HG03139 (cell line): ENCODE measurements around the gene OSBPL5.

Experiments
- ATAC-seq: cut with Tn5 transposase; IDR thresholded peaks from one replicate; pipeline ENCODE4 v1.9.1; 2021; ENCODE audit not compliant: unreplicated experiment

The OSBPL5 gene

DNA sequence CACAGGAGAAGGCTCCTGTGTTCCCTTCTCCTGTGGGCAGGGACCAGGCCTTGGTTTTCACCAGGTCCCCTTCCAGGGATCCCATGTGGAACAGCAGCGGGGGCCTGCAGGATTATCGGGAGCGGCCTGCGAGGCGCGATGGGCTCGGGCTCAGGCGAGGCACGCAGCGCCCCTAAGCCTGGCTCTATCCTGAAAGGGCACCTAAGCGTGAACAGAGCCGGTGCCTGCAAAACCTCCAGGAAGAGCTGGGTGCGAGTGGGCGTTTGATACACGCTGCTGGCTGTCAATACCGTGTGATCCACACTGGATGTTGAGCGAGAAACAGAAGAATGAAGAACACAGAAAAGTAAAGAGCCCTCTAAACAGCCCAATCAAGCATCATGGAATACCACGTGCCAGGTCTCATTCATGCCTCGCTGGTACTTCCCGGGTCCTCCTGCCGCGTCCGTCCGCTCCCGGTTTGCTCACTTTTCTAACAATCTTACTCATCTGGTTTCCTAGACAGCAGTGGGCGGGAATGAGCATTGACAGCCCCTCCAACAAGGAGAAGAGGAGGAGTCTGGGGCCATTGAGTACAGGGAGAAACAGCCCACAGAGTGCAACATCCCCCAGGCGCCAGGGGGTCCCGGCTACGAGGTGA is 12.5 kb downstream of the OSBPL5 start:
- ATAC-seq, result no peak

DNA sequence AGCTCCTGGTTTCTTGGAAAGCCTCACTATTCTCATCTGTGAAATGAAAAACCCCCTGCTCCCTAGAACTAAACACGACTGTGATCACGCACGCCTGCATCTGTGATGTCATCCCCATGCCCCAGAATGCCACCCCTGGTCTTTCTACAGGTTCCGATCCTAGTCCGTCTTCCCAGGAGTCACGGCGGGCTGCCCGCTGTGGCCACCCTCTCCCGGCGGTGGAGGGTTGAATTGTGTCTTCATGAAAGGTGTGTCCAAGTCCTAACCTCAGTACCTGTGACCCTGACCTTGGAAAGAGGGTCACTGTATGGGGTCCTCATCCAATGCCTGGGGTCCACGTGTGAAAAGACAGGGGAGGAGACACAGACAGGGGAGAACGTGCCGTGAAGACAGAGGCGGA is 14.4 kb downstream of the OSBPL5 start:
- no peak for ATAC-seq

DNA sequence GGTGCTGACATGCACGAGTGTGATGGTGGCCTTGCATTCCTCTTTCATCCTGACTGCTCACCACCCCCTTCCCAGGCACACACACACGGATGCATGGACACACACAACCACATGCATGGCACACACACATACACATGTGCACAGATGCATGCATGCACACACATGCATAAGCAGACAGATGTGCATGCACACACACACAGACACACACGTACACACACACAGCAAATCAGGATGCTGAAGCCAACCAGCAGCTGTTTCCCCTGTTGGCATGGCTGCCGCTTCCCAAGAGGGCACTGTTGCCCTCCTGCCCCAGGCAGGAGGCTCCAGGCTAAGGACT is 15.3 kb downstream of the OSBPL5 start:
- no peak for ATAC-seq

DNA sequence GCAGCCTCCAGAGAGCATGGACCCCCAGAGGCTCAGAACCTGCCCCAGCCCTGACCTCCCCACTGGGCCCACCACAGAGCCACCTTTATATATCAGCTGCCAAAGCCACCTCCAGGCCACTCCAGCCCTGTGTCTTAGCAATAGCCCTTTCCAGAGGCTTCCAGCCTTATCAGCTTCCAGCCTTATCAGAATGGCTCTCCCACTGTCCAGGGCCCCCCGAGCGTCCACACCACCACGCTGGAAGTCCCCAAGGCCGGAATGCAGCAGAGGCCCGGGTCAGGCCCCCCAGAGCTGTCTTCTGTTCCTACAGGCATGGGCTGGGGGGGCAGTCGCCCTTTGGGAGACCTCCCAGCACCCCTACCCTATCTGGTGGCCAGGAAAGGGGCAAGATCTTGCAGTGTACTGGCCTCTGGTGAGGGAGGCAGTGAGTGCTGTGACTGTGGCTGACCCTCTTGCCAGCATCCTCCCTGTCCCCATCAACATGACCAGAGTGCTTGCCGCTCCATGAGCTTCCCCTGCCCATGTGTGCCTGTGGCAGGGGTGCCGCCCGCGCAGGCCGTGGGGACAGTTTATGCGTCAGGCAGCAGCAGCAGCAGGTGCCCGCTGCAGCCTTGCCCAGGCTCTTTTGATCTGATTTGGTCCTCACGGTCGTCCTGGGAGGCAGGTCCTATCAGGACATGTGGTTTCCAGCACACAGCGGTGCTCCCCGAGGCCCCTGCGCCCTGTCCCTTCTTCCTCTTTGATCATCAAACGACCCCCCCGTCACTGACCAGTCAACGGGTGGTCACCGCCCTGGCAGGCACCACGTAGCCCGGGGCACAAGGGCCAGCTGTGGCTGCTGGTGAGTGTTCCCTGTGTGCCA is 15.9 kb downstream of the OSBPL5 start:
- ATAC-seq, result no peak

DNA sequence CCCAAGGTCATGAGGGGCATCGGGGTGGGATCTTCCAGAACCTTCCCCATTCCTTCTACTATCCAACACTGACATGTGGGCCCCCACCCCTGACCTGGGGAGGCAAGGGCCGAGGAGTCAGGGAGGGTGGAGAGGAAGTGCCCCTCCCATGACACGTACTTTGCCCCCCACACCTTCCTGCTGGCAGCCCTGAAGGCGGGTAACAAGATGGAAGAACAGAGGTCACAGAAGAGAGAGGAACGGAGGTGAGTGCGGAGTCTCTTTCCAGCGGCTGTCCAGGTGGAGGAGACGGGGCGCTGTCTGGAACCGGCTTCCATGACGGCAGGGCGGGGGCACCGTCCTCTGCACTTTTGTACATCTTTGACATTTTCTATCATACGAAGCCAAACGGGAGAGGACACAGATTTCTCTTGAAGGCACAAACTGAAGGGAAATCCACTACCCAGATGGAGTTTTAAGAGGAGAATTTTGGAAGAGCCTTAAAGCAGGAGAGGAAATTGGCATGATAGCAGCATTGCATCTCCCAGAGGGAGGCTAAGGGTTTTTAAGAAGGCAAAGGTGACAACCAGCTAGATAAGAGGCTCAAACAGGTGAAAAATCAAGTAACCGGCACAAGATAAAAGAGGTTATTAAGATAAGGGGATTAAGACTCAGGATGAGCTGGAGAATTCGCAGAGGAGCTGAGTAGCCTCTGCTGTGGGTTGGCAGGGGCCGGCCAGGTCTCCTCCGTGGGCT is 16.7 kb downstream of the OSBPL5 start:
- ATAC-seq, result no peak

DNA sequence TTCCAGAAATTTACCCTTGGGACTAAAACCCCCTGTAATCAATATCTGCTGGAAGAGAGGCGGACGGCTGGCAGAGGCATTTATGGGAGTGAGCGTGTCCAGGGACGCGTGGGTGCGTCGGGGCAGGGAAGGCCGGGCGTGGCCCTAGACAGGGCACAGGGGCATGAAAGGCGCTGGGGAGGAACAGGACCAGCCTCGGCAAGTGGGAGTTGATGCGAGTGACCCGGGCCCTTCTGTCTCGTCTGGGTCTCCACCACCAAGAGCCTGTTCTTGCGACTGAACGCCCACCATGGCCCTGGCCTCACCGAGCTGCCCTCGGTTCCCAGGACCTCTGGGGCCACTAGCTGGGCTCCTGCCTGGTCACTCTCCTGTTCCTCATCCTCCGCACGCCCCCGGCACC is 17.5 kb downstream of the OSBPL5 start:
- ATAC-seq, result no peak

DNA sequence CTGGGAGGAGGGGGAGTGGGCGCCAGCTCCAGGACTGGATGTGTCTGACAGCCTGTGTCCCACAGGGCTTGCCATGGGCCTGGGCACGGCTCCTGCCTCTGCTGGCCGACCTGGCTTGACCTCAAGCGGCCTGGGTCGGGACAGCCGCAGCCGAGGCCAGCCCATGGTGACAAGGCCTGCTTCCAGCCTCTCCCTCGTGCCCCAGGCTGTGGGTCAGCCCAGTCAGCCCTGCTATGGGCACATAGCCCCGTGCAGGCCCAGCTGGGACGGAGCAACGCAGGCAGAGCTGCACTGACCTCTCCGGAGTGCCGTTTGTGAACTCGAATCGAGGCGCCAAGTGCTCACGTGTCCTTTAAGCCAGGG is 17.9 kb downstream of the OSBPL5 start:
- ATAC-seq, result no peak

DNA sequence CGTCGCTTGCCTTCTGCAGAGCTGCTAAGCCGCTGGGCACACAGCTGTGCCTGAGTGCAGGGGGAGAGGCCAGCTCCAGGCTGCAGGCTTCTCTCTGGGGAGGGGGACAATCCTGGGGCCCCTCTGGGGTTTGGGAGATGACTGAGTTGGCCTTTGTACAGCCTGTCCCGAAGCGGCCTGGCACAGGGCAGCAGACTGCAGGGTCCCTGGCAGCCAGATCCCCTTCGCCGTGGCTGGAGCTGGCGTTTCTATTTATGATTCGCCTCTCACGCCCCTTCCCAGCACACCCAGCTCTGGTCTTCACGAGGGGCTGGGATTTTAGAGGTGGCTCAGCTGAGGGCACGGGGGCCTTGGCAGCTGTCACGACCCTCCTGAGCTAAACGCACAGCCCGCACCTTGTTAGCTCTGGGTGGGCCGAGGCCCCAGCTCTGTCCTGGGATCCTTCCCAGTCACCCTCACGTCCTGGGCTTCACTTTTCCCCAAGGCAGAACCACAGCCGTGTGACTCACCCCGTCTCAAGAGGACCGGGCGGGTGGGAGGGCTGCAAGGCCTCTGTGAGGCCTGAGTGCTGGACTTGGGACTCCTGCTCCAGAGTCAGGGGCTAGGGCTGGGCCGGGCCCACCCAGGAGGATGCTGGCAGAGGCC is 18.4 kb downstream of the OSBPL5 start:
- no peak for ATAC-seq

DNA sequence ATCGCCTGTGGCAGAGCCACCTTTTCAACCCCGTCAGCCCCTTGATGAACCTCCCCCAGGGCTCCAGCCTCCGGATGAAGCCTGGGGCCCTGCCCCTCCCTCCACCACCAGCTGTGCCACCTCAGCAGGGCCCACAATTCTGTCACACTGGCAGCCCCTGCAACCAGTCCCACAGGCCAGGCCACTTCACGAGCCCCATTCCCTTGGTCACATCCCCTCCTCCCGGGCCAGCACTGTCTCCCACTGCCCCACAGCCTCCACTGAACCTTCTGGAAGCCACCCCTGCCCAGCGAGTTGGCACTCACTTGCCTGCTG is 19.9 kb downstream of the OSBPL5 start:
- no peak for ATAC-seq

DNA sequence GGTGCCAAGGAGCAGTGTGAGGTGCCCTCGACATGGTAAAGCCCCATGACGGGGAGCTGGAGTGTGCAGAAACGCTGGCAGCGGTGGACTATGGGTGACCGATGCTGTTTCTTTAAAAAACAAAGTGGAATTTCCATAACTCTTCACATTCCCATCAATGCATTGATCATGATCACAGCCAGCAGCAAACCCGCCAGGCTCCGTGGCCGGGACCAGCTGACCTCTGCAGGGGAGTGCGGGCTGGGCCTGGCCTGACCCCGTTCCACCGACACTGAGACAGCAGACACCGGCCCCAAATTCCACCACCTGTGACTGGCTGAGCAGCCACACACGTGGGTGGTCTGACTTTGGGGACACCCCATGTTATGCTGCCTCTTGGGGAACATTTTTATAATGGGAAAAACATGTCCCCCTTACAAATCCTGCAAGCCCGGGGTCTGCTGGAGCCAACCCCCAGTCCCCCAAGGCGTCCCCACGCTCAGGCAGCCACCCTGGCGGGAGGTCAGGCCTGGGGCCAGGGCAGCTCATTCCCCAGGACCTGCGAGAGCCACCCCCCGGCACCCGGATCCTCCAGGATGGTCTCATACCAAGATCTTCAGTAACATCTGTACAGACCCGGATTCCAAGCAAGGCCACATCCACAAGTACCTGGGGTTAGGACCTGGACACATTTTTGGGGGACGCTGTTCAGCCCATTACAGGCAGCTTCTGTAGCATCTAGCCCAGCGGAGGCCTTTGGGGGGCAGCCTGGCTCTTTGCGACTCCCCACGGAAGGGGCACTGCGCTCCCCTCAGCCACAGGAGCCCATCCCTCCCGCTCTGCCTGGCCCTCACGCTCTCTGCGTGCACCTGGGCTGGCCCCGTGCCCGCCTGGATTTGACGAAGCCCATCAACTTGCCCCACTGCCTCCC is 20.6 kb downstream of the OSBPL5 start:
- no peak for ATAC-seq

DNA sequence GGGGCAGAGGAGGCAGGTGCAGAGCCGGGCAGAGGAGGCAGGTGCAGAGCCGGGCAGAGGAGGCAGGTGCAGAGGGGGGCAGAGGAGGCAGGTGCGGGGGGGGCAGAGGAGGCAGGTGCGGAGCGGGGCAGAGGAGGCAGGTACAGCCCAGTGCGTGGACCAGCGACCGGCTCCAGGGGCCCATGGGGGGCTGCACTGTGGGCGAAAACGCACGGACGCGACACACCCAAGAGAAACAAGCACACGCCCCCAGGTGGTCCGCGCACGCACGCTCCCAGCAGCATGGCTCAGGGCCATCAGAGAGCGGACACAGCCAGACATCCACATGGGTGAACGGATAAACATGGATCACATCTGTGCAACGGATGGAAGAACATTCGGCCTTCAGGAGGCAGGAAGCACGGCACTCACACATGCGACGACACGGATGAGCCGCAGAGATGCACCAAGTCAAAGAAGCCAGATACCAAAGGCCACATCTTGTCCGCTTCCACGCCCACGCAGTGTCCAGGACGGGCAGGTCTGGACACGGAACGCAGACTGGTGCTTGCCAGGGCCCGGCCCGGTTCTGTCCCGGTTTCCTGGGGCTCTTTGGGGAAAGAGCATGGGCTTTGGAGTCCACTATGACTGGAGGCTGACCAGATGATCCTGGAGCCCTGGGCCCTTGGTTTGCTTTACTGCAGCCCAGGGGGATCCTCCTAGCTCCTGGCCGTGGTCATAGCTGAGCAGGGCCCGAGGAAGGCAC is 21.8 kb downstream of the OSBPL5 start:
- ATAC-seq, result no peak

DNA sequence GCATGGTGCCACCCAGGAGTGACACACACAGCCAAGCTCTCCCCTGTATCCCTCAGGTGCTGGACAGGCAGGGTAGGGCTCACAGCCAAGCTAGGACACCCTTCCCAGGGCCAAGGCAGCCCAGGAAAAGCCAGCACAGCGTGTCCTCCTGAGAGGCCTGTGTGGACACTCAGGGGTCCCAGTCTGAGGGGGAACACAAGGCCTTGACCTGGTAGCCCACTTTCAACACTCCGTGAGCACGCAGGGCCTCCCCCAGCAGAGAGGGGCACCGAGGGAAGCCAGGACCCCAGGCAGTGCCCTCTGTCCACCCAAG is 24.9 kb downstream of the OSBPL5 start:
- no peak for ATAC-seq

DNA sequence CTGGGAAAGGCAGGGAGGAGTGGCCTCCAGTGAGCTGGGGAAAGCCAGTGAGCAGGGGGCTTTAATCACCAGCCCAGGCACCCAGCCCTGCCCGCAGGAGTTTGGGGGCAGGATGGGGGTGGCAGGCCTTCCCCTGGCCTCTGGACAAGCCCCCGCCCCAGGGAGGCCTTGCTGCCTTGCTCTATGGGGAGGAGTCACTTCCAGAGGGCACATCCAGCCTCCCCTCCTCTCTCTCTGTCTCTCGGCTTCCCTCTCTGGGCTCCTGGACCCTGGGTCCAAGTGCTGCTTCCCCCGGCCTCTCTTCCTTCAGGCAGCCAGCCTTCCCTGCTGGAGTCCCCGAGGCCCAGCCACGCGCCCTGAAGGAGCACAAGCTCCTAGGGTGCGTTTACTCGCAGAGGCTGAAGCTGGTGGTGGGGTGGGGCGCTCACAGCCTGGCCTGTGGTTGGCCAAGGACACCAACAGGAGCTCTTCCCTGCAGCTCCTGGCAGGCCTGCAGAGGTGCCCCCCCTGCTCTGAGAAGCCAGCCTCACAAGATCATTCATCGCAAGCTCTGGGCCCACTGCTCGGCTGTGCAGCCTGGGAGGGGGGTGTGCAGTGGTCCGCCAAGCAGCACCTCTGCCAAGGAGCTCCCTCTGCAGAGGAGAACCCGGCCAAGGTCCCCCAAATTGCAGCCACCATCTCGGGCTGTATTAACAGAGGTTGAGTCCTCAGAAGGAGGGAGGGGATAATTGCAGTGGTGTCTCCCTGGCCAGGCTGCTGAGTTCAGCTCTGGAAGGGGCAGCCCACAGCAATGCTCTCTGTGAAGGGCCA is 25.4 kb downstream of the OSBPL5 start:
- ATAC-seq, result no peak

DNA sequence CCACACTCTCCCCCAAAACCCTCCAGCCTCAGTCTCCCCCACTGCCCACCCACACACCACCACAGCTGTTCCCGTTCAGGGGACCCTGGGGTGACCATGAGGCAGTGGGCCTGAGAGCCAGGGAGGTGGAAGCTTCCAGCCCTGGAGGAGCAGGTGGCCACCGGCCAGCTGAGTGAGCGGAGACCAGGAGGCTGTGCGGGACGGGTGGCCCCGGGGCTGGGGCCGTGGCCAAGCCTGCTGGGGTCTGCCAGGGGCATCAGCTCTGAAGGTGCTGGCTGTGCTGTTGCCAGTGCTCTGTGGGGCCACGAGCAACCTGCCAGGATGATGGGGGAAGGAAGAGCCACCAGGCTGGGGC is 26.0 kb downstream of the OSBPL5 start:
- no peak for ATAC-seq

DNA sequence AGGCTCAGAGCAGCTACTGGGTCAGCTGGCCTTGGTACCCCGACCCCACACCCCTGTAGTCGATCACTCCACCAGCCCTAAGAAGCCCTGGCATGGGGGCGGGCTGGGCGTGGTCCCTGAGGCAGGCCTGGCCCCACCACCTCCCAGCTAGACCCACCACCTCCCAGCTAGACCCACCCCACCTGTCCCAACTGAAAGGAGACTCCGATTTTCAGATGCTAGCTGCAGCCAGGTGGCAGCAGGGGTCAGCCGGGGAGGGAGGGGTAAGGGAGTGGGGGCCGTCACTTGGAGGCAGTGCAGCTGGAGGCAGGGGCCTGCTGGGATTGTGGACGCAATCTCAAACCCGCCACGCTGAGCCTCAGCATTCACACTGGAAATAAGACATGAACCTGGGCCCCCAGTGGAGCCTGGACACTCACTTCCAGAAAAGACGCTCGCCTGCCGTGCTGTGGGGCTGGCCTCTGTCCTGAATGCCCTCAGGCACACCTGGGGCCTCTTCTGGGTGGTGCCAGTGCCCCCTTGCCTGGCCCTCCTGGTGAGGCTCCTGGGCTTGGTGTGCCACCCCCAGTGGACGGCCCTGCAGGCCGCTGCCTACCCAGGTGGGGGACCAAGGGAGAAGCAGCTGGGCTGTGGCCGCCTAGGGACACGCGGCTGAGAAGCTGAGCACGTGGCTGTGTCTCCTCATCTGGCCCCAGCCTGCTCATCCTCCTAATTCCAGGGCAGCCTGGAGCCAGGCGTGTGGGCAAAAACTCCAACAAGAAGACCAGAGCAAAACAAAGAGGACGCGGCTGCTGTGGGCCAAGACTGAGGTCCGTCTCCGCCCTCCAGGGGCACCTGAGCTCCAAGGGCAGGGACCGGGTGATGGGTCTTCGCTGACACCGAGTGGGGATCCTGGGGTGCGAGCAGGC is 26.7 kb downstream of the OSBPL5 start:
- no peak for ATAC-seq

DNA sequence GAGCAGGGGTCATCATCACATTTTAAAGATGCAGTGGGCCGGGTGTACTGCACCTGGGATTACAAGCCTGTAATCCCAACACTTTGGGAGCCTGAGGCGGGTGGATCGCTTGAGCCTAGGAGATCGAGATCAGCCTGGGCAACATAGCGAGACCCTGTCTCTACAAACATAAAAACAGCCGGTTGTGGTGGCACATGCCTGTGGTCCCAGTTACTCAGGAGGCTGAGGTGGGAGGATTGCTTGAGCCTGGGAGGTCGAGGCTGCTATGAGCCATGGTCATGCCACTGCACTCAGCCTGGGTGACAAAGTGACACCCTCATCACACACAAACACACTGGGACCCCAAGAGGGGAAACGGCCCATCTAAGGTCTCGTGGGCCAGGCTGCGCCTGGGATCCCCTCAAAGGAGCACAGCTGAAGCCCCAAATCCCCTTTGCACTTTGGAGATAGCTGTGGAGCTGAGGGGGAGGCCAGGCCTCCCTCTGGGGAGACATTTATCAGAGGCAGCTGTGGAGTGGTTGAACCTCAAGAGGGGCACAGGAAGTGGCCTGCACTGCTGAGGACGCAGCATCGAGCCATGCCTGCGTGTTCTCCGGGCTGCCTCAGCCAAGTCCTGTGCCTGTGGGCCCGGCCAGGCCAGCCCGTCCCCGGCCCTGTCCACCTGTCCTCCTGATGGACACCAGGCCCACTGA is 27.5 kb downstream of the OSBPL5 start:
- ATAC-seq, result no peak

DNA sequence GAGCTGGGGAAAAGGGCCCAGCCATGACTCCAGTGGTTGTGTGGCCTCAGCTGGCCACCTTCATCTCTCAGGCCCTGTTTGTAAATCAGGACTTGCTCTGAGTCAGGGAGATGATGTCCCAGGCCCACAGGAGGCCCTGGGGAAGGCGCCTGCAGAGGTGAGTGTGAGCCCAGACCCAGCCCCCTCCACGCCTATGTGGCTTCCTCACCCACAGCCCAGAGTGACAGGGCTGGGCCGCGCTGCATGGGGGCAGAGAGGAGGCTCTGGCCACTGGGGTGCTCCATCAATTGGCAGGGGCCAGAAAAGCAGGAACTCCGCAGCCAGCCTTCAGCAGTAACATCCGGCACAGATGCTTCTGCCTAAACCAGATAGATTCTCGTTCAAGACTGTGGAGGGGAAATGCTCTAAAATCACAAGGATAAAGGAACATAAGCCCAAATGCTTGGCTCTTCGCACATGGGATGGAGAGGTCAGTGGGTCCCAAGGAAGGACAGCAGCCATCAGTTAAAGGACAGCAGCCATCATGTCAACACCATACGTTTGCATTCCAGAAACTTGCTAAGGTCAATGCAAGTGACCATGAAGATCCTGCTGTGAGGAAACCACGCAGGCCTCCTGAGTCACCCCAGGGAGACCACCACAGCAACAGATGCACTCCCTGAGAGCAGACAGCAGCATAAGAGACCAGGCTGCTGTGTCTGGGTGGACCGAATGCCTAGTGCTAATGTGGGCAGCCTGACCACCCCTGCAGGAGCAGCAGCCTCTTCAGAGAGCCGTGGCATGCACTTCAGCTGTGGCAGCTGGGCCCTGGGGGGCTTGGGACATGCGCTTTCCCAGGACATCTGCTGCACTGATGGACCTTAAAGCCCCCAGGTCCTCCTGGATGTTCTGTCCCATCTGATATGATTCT is 28.3 kb downstream of the OSBPL5 start:
- no peak for ATAC-seq
